K562 (cell line): ENCODE data around the gene KPNB1. TPM values are rescaled to one million over a fixed set of nuclear protein-coding genes. Genes with fewer than 3 reads are reported as not detected.
A peak's percentile ranks its signal among the peaks of the same experiment; 100 is the strongest.

Experiments
- BHLHE40 ChIP-seq: IDR thresholded peaks from 2 replicates; pipeline ENCODE4 v1.6.1; 2011; ENCODE audit warnings: low read length, improper control_type of control experiment
- EGR1 ChIP-seq: fragments of 450-650 bp; conservative IDR thresholded peaks from 2 replicates; pipeline ENCODE4 v1.6.1; 2017; ENCODE audit warnings: mild to moderate bottlenecking
- FOXP1 ChIP-seq: sonication (generic); formaldehyde crosslinking; IDR thresholded peaks from 2 replicates; pipeline ENCODE4 v1.8.0; 2022; ENCODE audit warnings: mild to moderate bottlenecking, missing genetic modification reagents
- MECOM ChIP-seq: fragments of 250-450 bp; sonication (Bioruptor Pico); IDR thresholded peaks from 2 replicates; pipeline ENCODE4 v1.8.0; 2022; ENCODE audit warnings: inconsistent platforms
- NFXL1 ChIP-seq: fragments of 450-650 bp; formaldehyde crosslinking; IDR thresholded peaks from 2 replicates; pipeline ENCODE4 v1.4.0; 2021; ENCODE audit warnings: mild to moderate bottlenecking
- NR1H2 ChIP-seq: sonication (generic); formaldehyde crosslinking; IDR thresholded peaks from 2 replicates; pipeline ENCODE4 v1.4.0; 2020; ENCODE audit warnings: mild to moderate bottlenecking, missing genetic modification reagents
- NR4A1 ChIP-seq, 2 experiments: fragments of 250-450 bp in 1 of 2; fragments of 450-650 bp in 1 of 2; sonication (Bioruptor Pico) in 1 of 2; IDR thresholded peaks; 2 replicates each; pipeline versions ENCODE4 v1.4.0 to v1.6.1; 2016 to 2020; ENCODE audit warnings: mild to moderate bottlenecking in 2 of 2, missing compliant biosample characterization in 1 of 2, missing genetic modification characterization in 1 of 2, moderate library complexity in 1 of 2
- POLR2A ChIP-seq: fragments of 450-650 bp; conservative IDR thresholded peaks from 2 replicates; pipeline ENCODE4 v1.6.1; 2016
- RBM17 ChIP-seq: fragments of 200-400 bp; formaldehyde crosslinking; IDR thresholded peaks from 2 replicates; pipeline ENCODE4 v1.6.1; 2017; ENCODE audit warnings: low read depth, mild to moderate bottlenecking, low read length, borderline replicate concordance
- SMARCE1 ChIP-seq: fragments of 450-650 bp; IDR thresholded peaks from 2 replicates; pipeline ENCODE4 v1.7.1; 2016; ENCODE audit warnings: mild to moderate bottlenecking
- THAP12 ChIP-seq: fragments of 250-450 bp; sonication (Bioruptor Pico); IDR thresholded peaks from 2 replicates; pipeline ENCODE4 v1.9.0; 2021; ENCODE audit warnings: mild to moderate bottlenecking, inconsistent platforms
- XRCC3 ChIP-seq: fragments of 450-650 bp; IDR thresholded peaks from 2 replicates; pipeline ENCODE4 v1.6.1; 2017; ENCODE audit warnings: mild to moderate bottlenecking, moderate library complexity
- ZBTB40 ChIP-seq, 2 experiments: fragments of 450-650 bp in 1 of 2; sonication (generic) in 1 of 2; formaldehyde crosslinking in 1 of 2; IDR thresholded peaks; 2 replicates each; pipeline versions ENCODE4 v1.7.1 to v1.9.0; 2016 to 2022; ENCODE audit warnings: inconsistent platforms in 1 of 2, mild to moderate bottlenecking in 1 of 2, missing genetic modification reagents in 1 of 2
- ZNF174 ChIP-seq: fragments of 250-450 bp; sonication (Bioruptor Pico); IDR thresholded peaks from 2 replicates; pipeline ENCODE4 v1.4.0; 2020; ENCODE audit warnings: mild to moderate bottlenecking
- ZNF232 ChIP-seq: sonication (generic); formaldehyde crosslinking; IDR thresholded peaks from 2 replicates; pipeline ENCODE4 v1.8.0; 2022; ENCODE audit warnings: mild to moderate bottlenecking, missing genetic modification reagents
- ZNF384 ChIP-seq: IDR thresholded peaks from 2 replicates; pipeline ENCODE4 v1.6.1; 2012; ENCODE audit warnings: low read depth, low read length, improper control_type of control experiment
- ZNF785 ChIP-seq: fragments of 250-450 bp; sonication (Bioruptor Pico); IDR thresholded peaks from 2 replicates; pipeline ENCODE4 v1.4.0; 2020; ENCODE audit warnings: mild to moderate bottlenecking
- polyA plus RNA-seq, 8 experiments: library from polyadenylated mRNA; depleted of rRNA in 4 of 8; stranded (reverse) in 5 of 8; unstranded in 3 of 8; fragments of >200 nt; fragmentation: Nextera tagmentation in 2 of 8; fragmentation: Illumina TruSeq in 1 of 8; extraction: Ambion mirVana in 2 of 8; extraction: Trizol in 1 of 8; gene quantifications; 2 replicates each; pipeline versions ENCODE4 v1.2.1 to v1.2.3, GENCODE V29; 2011 to 2014; ENCODE audit warnings: inconsistent platforms in 1 of 8, missing spikeins in 1 of 8
- total RNA-seq, 7 experiments: library from RNA; depleted of rRNA in 6 of 7; stranded (reverse); fragments of >200 nt in 6 of 7; fragmentation: Illumina TruSeq in 2 of 7; extraction: Trizol in 2 of 7; gene quantifications; 2 replicates each; pipeline versions ENCODE4 v1.2.1 to v1.2.3, GENCODE V29; 2011 to 2021; ENCODE audit warnings: low replicate concordance in 1 of 7

The KPNB1 gene
- total and polyA plus RNA-seq, 9 of the 15 experiments (the other 6 are each of a cell fraction or from before 2014, with no cell fraction given) = 154 to 622 (median 354) TPM

DNA sequence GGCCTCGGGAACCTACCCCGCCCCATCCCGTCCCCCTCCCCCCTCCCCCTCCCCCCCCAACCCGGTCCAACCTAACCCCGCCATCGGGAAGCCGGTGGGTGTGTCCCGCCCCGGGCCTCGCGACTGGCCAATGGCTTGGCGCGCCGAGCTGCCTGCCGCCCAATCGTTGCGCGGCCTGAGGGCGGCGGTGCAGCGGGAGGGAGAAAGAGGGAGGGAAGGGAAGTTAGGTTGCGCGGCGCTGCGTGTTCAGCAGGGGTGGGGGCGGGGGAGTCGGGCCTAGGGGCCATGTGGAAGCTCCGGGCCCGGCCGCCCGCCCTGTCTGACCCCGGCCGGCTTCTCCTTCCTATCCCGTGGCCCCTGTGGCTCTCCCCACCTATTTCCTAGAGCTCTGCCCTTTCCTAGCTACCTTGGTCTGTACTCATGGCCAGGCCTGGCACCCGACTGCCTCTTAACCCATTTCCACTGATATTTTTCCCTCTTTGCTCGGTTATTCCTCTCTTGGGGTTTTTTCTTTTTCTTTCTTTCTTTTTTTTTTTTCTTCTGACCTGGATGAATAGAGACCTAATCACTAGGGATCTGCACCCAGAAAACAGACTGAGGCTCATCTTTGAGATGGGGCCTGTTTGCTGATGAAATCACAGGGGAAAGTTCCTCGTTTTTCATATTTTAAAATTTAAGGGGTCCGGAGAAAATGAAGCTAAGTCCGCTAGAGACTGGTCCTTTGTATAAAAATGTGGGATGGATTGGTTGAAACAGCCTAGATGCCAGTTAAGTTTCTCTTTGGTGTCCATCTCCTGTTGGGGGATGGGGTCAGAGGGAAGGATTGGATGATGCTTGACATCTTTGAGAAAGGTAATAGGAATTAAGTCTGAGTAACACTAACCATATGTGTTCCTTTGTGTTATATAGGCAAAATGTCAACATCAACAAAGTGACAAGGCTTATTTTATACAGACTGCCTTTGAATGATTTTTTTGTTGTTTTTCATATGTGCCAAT is 1.1 kb downstream of the KPNB1 start (continued):
- TF ChIP-seq NR4A1 (CRISPR knock-in tag; IDR thresholded peaks at IDR 0.05) (no peak), NR4A1 (tag; IDR thresholded peaks at IDR 0.05) (no peak), FOXP1 (CRISPR knock-in tag) (no peak), ZNF785 (CRISPR knock-in tag) (no peak), POLR2A (peak; percentile 70), ZNF174 (CRISPR knock-in tag) (no peak), THAP12 (no peak), EGR1 (peak; percentile 80), ZNF232 (no peak), ZNF384 (no peak), XRCC3 (no peak), BHLHE40 (no peak), RBM17 (no peak), SMARCE1 (peak; percentile 41; the same call in 1 of the 2 replicates), NR1H2 (CRISPR knock-in tag) (no peak), NFXL1 (no peak), ZBTB40 (IDR thresholded peaks at IDR 0.05) (peak; percentile 64), ZBTB40 (CRISPR knock-in tag; IDR thresholded peaks at IDR 0.05) (no peak), MECOM (CRISPR knock-in tag) (no peak)
